ENCODE data around the gene ZNF827.

Gene ZNF827

DNA sequence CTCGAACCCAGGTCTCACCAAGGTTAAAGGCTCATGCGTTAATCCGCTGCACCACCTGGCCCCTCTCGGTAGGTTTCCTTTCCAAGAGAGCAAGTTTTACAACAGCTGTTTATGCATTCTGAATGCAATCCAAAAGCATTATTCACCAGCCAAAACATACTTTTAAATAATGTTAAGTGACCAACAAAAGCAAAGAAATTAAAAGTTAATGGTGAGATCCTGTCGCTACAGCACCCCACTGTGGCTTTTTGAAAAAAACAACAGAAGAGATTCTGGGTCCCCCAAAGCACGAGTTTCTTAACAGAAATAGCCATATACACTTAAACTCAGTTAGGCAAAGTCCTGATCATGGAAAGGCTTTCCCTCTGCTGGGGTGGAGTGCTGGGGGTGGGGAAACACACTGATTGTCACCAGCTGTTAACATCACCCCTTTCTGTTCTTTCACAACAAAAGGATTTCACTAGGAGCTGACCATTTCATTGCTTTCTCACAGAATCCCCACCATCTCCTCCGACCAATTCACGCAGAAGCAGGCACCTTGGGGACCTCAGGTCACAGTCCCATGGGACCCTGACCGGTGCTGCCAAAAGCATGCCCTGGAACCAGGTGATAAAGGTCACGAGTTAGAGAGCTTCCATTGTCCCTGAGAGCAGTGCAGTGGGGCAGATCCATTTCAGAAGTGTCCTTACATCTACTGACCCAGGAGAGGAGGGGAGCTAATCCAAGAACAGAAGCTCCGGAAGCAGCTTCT lies 51.2 kb downstream of the ZNF827 start:
- no peak overlapping the region for H3K27ac ChIP-seq
- no peak for TF ChIP-seq CTCF (conservative IDR thresholded peaks at IDR 0.05)

DNA sequence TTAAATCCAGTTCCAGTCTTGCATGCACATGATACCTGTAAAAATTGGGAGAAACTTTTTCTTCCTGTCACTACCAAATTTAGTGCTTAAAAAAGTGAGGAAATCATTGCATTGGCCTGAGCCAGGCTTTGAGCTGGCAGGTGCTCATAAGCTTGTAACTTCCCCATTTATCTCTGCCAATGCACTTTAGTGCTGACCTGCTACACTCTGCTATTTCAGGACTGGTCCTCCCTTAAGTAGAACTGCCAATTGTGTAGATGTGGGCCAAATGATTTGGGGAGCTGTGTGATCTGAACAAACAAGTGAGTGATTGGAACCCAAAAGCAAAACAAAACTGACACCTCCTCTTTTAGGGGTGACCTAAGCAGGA lies 51.8 kb downstream of the ZNF827 start:
- TF ChIP-seq CTCF (conservative IDR thresholded peaks at IDR 0.05), result no peak
- H3K27ac ChIP-seq, result no peak overlapping the region

GRCh38 chr4:145885666-145886065 lies 53.0 kb downstream of the ZNF827 start:
- no peak for TF ChIP-seq CTCF (conservative IDR thresholded peaks at IDR 0.05)
- H3K27ac ChIP-seq, result no peak overlapping the region

DNA sequence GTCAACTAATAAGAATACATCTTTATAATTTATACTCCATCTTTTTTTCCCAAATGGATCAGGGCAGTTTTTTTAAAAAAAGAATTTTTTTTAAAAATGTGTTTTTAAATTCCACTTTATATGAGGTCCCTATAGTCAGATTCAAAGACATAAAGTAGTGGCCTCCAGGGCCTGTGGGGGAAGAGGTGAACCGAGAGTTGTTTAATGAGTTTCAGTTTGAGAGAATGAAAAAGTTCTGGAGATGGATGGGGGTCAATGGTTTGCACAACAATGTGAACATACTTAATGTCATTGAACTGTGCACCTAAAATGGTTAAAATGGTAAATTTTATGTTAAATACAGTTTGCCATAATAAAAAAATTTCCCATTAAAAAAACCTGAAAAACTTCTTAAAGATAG lies 53.8 kb downstream of the ZNF827 start:
- no peak for TF ChIP-seq CTCF (conservative IDR thresholded peaks at IDR 0.05)
- H3K27ac ChIP-seq, result no peak overlapping the region

- no peak overlapping the region for H3K27ac ChIP-seq
These were observed 55.4 kb downstream of the ZNF827 start for GRCh38 chr4:145883101-145883694.

GRCh38 chr4:145882604-145883003 lies 56.0 kb downstream of the ZNF827 start:
- TF ChIP-seq CTCF (conservative IDR thresholded peaks at IDR 0.05), result no peak
- no peak overlapping the region for H3K27ac ChIP-seq

More at GRCh38 chr4:145883101-145883694, 55.4 kb downstream of the ZNF827 start:
- TF ChIP-seq CTCF (conservative IDR thresholded peaks at IDR 0.05), result no peak

GRCh38 chr4:145881989-145882388 lies 56.6 kb downstream of the ZNF827 start:
- no peak for TF ChIP-seq CTCF (conservative IDR thresholded peaks at IDR 0.05)
- H3K27ac ChIP-seq, result no peak overlapping the region

Measured in VCaP (cell line).